BJ (cell line): ENCODE results near the gene PDZRN3. TPM values are rescaled to one million over a fixed set of nuclear protein-coding genes. Genes with fewer than 3 reads are reported as not detected.

Experiments
- CTCF ChIA-PET: fragments of 350-600 bp; formaldehyde crosslinking; extraction: SDS; loops from one replicate; lab custom pipeline; 2021; ENCODE audit warnings: antibody characterized with exemption, inconsistent platforms; lab: Yijun Ruan, JAX
- POLR2A ChIA-PET: fragments of 300-600 bp; sonication (Branson Sonifier 250); formaldehyde crosslinking; extraction: SDS; loops from one replicate; lab custom pipeline; 2021; ENCODE audit warnings: antibody characterized with exemption; lab: Charles Lee
- DNase-seq: peaks from one replicate; pipeline ENCODE4 v3.0.0-alpha.2; 2011; ENCODE audit warnings: low read depth
- H3K27me3 ChIP-seq: 2 replicates; pipeline ENCODE4 v1.6.0; 2011; ENCODE audit warnings: low read length; ENCODE audit not compliant: control insufficient read depth, insufficient read depth
- H3K36me3 ChIP-seq: 2 replicates; pipeline ENCODE4 v1.5.1; 2011; ENCODE audit warnings: low read length; ENCODE audit not compliant: control insufficient read depth, insufficient read depth
- H3K4me3 ChIP-seq: 2 replicates; pipeline ENCODE4 v1.5.1; 2011; ENCODE audit warnings: low read depth, mild to moderate bottlenecking, control low read depth, low read length
- polyA plus RNA-seq: library from polyadenylated mRNA; depleted of rRNA; stranded (reverse); fragments of >200 nt; gene quantifications from 2 replicates; pipeline ENCODE4 v1.2.3, GENCODE V29; 2011
- TF ChIP-seq, protein P1 (sequence below): IDR thresholded peaks from 2 replicates; pipeline ENCODE4 v1.5.1; 2011; ENCODE audit warnings: low read depth, mild to moderate bottlenecking, control low read depth, inconsistent platforms, low read length, moderate library complexity; ENCODE audit not compliant: insufficient read depth

The PDZRN3 gene
- polyA plus RNA-seq, 1 experiment = 4.9 TPM

DNA sequence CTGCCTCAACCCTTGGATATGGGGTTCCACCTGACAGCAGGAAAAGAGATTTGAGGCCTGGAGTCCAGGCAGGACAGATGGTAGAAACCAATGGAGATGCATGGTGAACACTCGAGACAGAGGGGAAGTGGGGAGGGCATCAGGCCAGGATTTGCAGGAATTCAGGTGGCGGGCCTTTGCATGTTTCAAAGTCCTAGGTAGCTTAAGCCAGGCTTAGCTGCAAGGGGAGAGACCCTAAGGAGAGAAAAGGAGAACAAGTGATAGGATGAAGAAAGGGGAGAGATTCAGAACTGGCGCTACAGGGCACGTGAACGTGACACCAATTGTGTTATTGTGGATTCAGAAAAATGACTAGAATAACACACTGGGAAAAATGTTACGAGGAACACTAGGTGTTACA, 182.6 kb downstream of the PDZRN3 start:
- H3K4me3 ChIP-seq = no peak overlapping the region
- no peak for DNase-seq
- CTCF ChIA-PET = interaction anchor here (1.1 to 1.4 kb wide), 2 partner anchors 8 to 10 kb away, joined by 3 to 5 read pairs; no protein-coding TSS in a partner anchor
- TF ChIP-seq, protein P1, sequence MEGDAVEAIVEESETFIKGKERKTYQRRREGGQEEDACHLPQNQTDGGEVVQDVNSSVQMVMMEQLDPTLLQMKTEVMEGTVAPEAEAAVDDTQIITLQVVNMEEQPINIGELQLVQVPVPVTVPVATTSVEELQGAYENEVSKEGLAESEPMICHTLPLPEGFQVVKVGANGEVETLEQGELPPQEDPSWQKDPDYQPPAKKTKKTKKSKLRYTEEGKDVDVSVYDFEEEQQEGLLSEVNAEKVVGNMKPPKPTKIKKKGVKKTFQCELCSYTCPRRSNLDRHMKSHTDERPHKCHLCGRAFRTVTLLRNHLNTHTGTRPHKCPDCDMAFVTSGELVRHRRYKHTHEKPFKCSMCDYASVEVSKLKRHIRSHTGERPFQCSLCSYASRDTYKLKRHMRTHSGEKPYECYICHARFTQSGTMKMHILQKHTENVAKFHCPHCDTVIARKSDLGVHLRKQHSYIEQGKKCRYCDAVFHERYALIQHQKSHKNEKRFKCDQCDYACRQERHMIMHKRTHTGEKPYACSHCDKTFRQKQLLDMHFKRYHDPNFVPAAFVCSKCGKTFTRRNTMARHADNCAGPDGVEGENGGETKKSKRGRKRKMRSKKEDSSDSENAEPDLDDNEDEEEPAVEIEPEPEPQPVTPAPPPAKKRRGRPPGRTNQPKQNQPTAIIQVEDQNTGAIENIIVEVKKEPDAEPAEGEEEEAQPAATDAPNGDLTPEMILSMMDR = no peak
- no peaks in the 10 kb centered on the region; the same call in 1 of the 2 replicates for H3K36me3 ChIP-seq
- no peaks in the 10 kb centered on the region for H3K27me3 ChIP-seq
- POLR2A ChIA-PET = no interaction called here

DNA sequence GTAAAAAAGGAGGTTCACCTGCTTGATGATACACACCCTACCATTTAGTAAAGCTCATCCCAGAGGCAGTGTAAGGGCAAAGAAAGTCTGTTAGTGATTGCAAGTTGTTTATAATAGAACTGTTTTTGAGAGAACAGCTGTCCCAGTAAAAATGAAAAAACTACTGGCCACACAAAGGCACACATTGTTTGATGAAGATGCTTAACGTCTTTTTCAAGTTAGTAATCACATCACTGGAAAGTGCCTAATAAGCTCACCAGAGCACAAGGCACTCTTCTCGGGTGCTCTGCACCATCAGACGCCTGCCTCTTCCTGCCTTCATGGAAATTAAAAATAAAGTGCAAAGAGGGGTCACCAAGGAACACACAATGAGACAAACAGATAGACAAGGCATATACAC, 186.9 kb downstream of the PDZRN3 start:
- CTCF ChIA-PET = no interaction called here

DNA sequence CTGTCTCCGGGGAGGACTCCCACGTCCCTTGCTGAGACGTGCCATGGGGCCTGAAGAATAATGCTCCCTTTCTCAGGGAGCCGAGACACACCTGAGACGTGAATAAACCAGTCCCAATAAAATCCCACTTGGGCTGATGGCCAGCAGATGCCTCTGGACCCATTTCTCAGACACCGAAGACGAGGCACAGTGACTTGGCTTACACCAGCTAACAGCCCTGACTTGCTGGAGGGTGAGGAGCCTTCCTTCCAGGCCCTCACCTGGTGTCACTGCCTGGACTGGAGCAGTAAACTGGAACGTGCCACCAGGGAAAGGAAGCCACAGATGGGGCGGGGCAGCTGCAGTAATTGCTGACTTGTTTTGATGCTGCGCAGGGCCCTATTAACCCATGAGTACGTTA, 189.7 kb downstream of the PDZRN3 start:
- Histone ChIP-seq H3K27me3 (no peaks in the 10 kb centered on the region), H3K4me3 (no peak overlapping the region), H3K36me3 (no peaks in the 10 kb centered on the region)
- ChIA-PET POLR2A (interaction anchor here (0.6 kb wide), 1 partner anchor 296 kb away, joined by 6 read pairs; no protein-coding TSS in a partner anchor), CTCF (interaction anchor here (1.1 kb wide), 1 partner anchor 15 kb away, joined by 3 read pairs; no protein-coding TSS in a partner anchor)
- TF ChIP-seq, protein P1 = no peak
- DNase-seq = no peak

More for the DNA sequence above, 186.9 kb downstream of the PDZRN3 start:
- DNase-seq = peak; percentile 17
- POLR2A ChIA-PET = no interaction called here
- Histone ChIP-seq H3K27me3 (no peaks in the 10 kb centered on the region), H3K4me3 (no peak overlapping the region), H3K36me3 (no peaks in the 10 kb centered on the region)
- TF ChIP-seq, protein P1 = no peak

DNA sequence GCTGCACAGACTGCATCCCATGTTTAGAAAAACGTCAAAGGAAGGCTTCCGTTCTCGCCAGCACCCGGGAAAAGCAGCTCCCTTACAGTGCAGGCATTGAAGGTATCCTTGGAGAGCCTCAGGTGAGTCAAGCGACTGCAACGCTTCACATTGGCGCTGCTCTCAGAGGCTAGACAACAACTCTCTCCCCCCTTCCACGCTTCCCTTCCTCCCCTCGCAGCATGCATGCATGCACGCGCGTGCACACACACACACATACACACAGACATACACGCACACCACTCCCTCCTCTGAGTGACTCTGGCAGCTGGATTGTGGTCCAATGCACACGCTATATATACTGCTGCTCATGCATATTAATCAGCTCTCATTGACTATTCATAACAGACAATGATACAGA, 191.1 kb downstream of the PDZRN3 start:
- TF ChIP-seq, protein P1 = no peak
- H3K27me3 ChIP-seq = no peaks in the 10 kb centered on the region
- H3K36me3 ChIP-seq = no peaks in the 10 kb centered on the region
- H3K4me3 ChIP-seq = no peak overlapping the region
- ChIA-PET CTCF (interaction anchor here (0.6 to 1.3 kb wide), 2 partner anchors 9 to 69 kb away, joined by 3 to 5 read pairs; no protein-coding TSS in a partner anchor), POLR2A (no interaction called here)
- no peak for DNase-seq

DNA sequence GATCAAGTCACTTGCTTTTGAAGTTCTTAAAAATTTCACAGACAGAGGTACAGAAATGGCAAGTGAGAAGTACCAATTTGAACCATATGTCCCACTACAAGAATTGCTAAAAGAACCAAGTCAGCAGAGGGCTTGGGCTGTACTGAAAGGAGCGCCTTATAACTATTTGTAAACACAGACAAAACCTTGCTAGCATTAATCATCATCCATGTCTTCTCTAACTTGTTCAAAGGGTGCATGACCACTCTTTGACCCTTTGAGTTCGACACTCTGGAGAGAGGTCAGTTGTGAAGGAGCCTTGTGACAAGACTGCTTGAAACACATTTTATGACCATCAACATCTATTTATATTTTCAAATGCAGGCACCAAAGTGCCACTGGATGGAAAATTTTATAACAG, 191.7 kb downstream of the PDZRN3 start:
- no peak for DNase-seq

More for the DNA sequence above, 191.7 kb downstream of the PDZRN3 start:
- Histone ChIP-seq H3K4me3 (no peak overlapping the region), H3K36me3 (no peaks in the 10 kb centered on the region), H3K27me3 (no peaks in the 10 kb centered on the region)
- POLR2A ChIA-PET = no interaction called here
- CTCF ChIA-PET = interaction anchor here (0.7 to 1.7 kb wide), 7 partner anchors 11 to 331 kb away, joined by 3 to 5 read pairs (median 3); no protein-coding TSS in a partner anchor
- TF ChIP-seq, protein P1 = no peak
